Measurements from ENCODE around the gene CEP128. TPM values are rescaled to one million over a fixed set of nuclear protein-coding genes. Genes with fewer than 3 reads are reported as not detected.
"Not testable (repeated sequence)": the region's sequence is repeated elsewhere in the genome, so short reads cannot be mapped to it uniquely, and the experiment has no call there.

The CEP128 gene
- polyA plus RNA-seq, 1 donor = 8.0 TPM

- DNase-seq = peak; percentile 79
Observed at GRCh38 chr14:80954687-80955299, 13.3 kb upstream of the CEP128 start.

DNA sequence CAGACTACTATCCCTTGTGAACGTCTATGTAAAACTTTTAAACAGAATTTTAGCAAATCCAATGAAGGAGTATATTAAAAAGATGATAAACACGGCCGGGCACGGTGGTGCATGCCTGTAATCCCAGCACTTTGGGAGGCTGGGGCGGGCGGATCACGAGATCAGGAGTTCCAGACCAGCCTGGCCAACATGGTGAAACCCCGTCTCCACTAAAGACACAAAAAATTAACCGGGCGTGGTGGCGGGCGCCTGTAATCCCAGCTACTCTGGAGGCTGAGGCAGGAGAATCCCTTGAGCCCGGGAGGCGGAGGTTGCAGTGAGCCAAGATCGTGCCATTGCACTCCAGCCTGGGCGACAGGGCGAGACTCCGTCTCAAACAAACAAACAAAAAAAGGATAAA, 11.7 kb upstream of the CEP128 start:
- not testable (repeated sequence) for DNase-seq

DNA sequence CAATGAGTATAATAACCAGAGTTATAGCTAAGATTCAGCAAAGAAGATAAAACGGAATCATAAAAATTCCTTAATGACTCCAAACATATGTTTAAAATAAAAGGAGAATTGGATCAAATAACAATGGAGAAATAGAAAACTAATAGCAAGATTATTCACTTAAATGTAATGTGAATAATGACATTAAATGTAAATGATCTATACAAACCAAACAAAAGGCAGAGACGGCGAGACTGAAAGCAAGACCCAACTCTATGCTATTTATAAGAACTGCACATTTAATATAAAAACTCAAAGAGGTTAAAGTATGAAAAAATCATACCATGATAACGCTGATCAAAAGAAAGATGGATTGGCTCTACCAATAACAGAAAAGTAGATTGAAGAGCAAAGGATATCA, 10.0 kb upstream of the CEP128 start:
- no peak for DNase-seq

DNA sequence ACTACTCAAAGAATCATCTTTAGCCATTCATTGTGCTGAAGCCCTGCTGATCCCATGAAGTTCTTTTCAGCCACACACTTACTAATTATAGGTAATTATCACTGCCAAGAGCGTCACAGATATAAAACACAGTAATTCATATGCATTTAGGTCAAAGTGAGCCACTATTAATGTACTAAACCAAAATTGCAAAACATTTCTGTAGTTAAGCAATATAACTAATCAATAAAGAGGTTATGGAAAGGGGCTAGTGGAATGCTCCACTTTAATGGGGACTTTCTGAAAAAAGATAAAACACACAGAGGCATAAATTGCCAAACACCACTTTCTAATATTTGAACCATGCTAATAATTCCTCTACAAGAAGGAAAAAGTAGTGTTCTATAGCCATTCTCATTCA, 6.8 kb upstream of the CEP128 start:
- DNase-seq = no peak

GRCh38 chr14:80946797-80947196, 5.3 kb upstream of the CEP128 start:
- DNase-seq = no peak

- no peak for DNase-seq
Observed at GRCh38 chr14:80946187-80946586, 4.6 kb upstream of the CEP128 start.

DNA sequence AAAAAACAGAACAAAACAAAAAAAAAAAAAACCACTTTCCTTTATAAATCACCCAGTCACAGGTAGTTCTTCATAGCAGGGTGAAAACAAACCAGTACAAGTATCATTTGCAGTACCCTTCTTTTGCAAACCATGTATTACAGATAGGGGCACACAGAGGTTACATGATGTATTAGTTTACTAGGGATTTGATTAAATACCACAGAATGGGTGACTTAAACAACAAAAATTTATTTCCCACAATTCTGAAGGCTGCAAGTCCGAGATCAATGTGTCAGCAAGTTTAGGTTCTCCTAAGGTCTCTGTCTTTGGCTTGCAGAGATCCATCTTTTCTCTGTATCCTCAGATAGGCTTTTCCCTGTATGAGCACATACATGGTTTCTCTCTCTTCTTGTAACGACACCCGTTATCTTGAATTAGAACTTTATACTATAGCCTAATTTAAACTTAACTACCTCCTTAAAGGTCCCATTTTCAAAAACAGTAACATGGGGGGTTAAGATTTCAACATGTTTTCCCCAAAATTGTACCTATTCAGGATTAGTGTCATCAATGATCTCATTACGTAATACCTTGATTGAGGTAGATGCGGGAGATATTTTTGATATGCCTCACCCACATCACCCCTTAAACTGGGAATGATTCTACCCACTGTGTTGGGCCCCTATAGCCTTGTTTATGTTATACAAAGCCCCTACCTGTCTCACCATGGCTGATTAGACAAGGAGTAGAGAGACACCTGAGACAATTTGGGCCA, 3.5 kb upstream of the CEP128 start:
- DNase-seq = no peak

GRCh38 chr14:80942191-80942600, 658 bp upstream of the CEP128 start:
- no peak for DNase-seq

GRCh38 chr14:80940146-80940545, 1.4 kb downstream of the CEP128 start:
- DNase-seq = no peak

DNA sequence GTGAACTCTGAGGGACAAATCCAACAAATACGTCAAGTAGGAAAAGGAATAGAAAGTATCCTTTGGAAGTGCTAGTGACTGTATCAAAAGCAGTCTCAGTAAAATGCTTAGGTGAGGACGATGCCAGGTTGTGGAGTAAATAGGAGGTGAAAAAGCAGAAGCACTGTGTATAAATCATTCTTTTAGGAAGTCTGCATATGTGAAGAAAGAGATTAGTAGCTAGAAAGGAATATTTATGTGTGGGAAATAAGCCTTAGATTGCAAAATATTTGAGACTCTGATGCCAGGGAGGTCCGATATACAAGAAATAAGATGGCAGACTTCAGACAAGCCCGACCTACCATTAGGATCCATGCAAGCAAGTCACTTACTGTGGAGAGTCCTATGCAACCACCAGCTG, 7.9 kb downstream of the CEP128 start:
- DNase-seq = no peak

- DNase-seq = no peak
Observed at GRCh38 chr14:80933282-80933681, 8.3 kb downstream of the CEP128 start.

DNA sequence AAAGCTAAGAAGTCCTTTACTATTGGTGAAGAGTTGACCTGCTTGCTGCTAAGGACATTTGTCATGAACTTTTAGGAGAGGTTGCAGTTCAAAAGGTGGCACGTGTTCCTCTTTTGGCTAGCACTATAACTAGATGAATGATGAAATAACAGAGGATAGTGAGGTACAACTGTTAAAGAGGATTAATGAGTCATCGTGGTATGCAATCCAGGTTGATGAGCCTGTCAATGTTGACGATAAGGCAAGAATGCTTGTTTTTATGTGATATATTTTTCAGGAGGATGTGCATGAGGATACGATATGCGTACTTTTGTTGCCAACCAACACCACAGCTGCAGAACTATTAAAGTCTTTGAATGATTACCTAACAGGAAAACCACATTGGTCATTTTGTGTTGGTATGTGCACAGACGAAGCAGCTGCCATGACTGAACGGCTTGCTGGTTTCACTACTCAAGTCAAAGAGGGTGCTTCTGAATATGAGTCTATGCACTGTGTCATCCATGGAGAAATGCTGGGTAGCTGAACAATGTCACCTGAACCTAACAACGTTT, 10.6 kb downstream of the CEP128 start:
- no peak for DNase-seq

- no peak for DNase-seq
Observed at GRCh38 chr14:80930095-80930494, 11.4 kb downstream of the CEP128 start.

- no peak for DNase-seq
Observed at GRCh38 chr14:80927083-80927989, 14.2 kb downstream of the CEP128 start.

- DNase-seq = no peak
Observed at GRCh38 chr14:80926397-80927082, 15.0 kb downstream of the CEP128 start.

- DNase-seq = no peak
Observed at GRCh38 chr14:80924365-80925103, 17.0 kb downstream of the CEP128 start.

- DNase-seq = no peak
Observed at GRCh38 chr14:80923368-80923767, 18.2 kb downstream of the CEP128 start.

GRCh38 chr14:80919622-80920021, 21.9 kb downstream of the CEP128 start:
- DNase-seq = no peak

GRCh38 chr14:80912013-80912412, 29.5 kb downstream of the CEP128 start:
- not testable (repeated sequence) for DNase-seq

DNA sequence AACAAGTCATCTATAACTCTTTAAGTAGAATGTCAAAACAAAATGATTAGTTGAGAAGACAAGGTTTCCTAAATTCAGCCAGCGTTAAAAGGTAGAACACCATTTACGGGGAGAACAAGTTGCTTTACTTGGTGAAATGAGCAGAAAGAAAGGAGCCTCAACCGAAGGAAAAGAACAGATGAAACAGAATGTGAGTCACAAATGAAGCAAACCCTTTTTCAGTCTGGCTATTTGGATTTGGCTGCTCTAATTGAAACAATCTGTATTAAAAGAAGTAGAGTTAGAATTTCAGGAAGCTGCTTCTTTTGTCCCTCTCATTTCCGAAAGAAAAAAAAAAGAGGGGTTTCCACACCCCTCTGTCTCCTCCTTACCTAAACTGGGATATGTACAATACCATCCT, 34.6 kb downstream of the CEP128 start:
- no peak for DNase-seq

DNA sequence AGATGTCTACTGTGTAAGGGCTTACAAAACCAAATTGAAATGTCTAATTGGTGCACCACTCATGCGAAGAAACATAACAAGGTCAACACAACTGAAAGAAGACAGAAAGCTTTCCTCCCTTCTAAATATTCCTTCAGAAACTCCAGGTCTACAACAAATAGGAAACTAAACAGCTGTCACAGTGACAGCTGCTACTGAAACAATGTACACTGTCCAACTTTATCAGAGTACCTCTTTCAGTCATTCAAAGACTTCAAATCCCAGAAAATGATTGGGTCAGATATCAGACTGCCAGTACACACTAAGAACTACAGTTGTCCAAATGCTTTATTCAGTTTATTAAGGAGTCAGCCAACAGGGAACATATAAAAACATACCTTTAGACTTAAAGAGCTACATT, 35.2 kb downstream of the CEP128 start:
- DNase-seq = no peak

Measured in left kidney (tissue), 2 donors.